Measurements from ENCODE around the gene ILF2.

GRCh38 chr1:153699768-153700167 lies 29.0 kb upstream of the ILF2 start:
- TF ChIP-seq, protein P1, sequence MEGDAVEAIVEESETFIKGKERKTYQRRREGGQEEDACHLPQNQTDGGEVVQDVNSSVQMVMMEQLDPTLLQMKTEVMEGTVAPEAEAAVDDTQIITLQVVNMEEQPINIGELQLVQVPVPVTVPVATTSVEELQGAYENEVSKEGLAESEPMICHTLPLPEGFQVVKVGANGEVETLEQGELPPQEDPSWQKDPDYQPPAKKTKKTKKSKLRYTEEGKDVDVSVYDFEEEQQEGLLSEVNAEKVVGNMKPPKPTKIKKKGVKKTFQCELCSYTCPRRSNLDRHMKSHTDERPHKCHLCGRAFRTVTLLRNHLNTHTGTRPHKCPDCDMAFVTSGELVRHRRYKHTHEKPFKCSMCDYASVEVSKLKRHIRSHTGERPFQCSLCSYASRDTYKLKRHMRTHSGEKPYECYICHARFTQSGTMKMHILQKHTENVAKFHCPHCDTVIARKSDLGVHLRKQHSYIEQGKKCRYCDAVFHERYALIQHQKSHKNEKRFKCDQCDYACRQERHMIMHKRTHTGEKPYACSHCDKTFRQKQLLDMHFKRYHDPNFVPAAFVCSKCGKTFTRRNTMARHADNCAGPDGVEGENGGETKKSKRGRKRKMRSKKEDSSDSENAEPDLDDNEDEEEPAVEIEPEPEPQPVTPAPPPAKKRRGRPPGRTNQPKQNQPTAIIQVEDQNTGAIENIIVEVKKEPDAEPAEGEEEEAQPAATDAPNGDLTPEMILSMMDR (conservative IDR thresholded peaks at IDR 0.05; ENCODE audit: low read depth, low read length) = no peak
- no peak for TF ChIP-seq EZH2 (IDR thresholded peaks at IDR 0.05; ENCODE audit: borderline replicate concordance, low read depth, low read length, poor library complexity, severe bottlenecking)

Data from A673 (cell line).